DMS 273 (cell line): ENCODE data around the gene UCK1.
"Not testable (repeated sequence)": the region's sequence is repeated elsewhere in the genome, so short reads cannot be mapped to it uniquely, and the experiment has no call there.

Source experiments
- DNase-seq: peaks from one replicate; lab custom pipeline; 2025; ENCODE audit not compliant: unreplicated experiment; lab: John Stamatoyannopoulos, UW

The UCK1 gene

GRCh38 chr9:131523451-131524435 lies 7.3 kb downstream of the UCK1 start:
- DNase-seq, result no peak

DNA sequence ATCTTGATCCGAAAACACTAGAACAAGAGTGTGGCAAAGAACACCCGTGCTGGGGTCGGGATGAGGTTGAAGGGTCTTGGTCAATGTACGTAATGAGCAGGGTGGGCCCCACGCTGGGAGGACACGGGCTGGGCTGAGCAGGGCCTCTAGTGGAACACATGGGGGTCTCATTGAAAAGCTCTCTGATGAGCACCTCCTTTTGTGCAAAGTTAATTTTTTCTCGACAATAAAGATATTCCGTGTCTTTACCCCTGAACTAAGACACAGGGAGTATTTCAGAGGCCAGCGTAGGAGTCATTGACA lies 8.0 kb downstream of the UCK1 start:
- DNase-seq, result no peak

GRCh38 chr9:131522257-131523085 lies 8.6 kb downstream of the UCK1 start:
- no peak for DNase-seq

DNA sequence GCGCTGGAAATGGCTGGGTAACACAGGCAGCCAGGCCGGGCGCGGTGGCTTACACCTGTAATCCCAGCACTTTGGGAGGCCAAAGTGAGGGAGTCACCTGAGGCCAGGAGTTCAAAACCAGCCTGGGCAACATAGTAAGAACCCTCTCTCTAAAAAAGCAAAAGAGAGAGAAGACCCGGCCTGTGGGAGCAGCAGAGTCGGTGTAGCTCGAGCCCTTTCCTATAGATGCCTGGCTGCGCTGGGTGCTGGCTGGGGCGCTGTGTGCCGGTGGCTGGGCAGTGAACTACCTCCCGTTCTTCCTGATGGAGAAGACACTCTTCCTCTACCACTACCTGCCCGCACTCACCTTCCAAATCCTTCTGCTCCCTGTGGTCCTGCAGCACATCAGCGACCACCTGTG lies 9.2 kb downstream of the UCK1 start:
- DNase-seq, result no peak

DNA sequence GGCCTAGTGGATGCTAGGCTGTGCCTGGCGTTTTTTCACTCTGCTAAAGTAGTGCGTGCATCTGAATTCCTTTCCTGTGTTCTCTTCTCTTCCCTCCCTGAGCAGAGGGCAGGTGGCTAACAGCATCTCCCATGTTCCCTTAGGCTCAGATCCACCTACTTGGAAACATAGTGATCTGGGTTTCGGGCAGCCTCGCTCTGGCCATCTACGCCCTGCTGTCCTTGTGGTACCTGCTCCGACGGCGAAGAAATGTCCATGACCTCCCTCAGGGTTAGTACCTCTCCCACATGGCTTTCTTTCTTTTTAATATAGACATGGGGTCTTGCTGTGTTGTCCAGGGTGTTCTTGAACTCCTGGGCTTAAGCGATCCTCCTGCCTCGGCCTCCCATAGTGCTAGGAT lies 9.9 kb downstream of the UCK1 start:
- DNase-seq, result no peak

DNA sequence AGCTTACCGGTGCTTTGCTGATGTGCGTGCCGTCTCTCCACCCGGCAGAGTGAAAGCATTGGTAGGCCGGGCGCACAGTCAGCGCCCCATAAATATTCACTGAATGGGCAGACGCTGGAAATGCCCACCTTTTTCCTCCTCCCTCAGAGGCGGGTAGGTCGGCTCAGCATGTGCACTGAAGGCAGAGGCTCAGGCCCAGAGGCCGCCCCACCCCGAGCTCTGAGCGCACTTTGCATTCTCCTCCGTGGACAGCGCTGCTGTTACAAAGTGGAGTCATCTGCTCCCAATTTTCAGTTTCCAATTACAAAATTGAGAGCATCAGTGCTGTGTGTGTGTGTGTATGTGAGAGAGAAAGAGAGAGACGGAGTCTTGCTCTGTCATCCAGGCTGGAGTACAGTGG lies 10.6 kb downstream of the UCK1 start:
- no peak for DNase-seq

DNA sequence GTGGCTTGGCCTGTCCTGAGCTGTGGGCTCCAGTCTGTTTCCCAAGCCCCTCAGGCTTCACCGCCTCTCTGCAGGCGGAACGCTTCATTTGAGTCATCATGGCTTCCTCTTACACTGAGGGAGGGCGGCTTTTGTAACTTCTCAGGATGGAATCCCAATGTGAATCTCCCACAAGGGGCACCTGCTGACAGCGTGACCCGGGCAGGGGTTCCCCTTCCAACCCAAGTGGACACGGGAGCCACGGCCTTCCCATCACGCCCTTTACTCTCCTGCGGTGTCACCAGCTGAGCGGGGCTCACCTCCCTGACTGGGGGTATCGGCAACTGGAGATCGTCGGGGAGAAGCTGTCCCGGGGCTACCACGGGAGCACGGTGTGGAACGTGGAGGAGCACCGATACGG lies 12.5 kb downstream of the UCK1 start:
- no peak for DNase-seq

DNA sequence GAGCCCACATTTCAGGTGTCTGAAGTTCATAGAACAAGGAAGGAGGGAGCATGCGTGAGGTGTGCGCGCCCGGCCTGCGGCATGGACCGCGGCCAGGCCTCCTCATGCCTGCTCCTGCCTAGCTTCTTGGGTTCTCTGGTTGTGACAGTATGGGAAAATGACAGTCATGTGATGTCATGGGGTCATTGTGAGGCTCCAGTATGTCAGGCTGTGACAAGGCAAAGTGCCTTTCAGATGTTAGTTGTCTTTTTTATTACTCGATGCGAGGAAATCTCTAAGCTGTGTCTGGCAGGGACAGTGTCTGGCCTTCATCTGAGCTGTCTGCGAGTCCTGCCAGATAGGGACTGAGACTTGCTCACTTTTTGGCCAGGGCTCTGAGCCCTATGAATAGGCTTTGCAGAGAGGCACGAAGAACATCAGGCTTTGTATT lies 13.3 kb downstream of the UCK1 start:
- no peak for DNase-seq

- no peak for DNase-seq
Observed at GRCh38 chr9:131516930-131517329, 14.1 kb downstream of the UCK1 start.

DNA sequence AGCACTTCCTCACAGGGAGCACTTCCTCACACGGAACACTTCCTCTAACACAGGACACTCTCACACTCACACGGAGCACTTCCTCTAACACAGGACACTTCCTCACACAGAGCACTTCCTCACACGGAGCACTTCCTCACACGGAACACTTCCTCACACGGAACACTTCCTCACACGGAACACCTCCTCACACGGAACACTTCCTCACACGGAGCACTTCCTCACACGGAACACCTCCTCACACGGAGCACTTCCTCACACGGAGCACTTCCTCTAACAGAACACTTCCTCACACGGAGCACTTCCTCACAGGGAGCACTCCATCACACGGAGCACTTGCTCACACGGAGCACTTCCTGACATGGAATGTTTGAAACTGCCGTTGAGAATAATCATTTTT lies 15.0 kb downstream of the UCK1 start:
- no peak for DNase-seq

GRCh38 chr9:131515559-131516031 lies 15.5 kb downstream of the UCK1 start:
- DNase-seq, result not testable (repeated sequence)

DNA sequence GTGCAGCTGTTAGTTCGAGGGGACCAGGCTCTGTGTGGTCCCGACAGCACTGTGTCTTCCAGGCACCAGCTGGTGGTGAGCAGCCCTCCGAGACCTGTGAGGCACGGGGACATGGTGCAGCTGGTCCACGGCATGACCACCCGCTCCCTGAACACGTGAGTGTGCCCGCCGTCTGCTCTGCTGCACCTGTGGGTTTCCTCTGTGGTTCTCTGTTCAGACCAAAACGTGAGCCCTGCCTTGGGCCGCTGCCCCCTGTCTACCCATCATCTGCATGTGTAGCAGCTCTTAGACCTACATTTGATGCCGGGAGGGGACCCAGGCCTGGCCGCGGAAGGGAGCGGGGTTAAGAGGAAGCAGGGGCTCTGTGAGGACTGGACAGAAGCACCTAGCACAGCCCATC lies 17.9 kb downstream of the UCK1 start:
- no peak for DNase-seq

DNA sequence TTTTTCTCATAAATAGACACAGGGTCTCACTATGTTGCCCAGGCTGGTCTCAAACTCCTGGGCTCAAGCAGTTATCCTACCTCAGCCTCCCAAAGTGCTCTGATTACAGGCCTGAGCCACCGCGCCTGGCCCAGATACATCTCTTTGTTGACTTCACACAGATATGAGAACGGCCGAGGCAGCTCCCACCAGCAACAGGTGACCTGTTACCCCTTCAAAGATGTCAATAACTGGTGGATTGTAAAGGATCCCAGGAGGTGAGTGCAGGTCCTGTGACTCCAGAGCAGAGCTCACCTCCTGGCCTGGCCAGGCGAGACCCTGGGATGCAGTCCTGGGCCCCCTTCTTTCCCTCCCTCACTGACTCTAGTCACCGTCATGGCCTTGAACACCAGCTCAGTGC lies 19.2 kb downstream of the UCK1 start:
- no peak for DNase-seq

DNA sequence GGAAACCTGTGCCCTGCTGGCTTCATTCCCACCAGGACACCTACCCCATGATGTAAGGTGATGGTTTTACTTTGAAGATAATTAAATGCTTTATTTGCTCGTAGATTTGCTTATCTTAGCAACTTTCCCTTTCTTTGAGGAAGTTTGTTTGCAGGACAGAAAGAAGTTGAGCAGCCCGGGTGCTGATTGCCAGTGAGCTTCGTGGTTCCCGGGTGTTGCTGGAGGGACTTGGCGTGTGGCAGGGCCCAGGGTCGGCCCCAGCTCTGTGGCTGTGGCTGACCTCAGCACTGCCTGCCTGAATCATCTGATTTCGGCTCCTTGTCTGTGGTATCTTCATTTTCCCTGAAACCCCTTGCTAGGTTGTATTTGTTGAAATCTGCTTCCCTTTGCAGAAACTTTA lies 19.6 kb downstream of the UCK1 start:
- DNase-seq, result no peak

DNA sequence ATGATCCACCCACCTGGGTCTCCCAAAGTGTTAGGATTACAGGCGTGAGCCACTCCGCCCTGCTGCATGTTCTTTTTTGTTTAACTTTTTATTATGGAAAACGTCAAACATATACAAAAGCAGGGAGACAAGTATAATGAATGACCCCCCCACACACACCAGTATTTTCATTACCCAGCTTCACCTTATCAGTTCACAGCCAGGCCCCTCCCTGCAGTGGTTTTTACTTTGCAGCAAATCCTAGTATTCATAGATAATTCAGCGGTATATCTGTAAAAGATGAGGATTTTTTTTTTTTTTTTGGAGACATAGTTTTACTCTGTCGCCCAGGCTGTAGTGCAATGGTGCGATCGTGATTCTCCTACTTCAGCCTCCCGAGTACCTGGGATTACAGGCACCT lies 26.1 kb downstream of the UCK1 start:
- no peak for DNase-seq

DNA sequence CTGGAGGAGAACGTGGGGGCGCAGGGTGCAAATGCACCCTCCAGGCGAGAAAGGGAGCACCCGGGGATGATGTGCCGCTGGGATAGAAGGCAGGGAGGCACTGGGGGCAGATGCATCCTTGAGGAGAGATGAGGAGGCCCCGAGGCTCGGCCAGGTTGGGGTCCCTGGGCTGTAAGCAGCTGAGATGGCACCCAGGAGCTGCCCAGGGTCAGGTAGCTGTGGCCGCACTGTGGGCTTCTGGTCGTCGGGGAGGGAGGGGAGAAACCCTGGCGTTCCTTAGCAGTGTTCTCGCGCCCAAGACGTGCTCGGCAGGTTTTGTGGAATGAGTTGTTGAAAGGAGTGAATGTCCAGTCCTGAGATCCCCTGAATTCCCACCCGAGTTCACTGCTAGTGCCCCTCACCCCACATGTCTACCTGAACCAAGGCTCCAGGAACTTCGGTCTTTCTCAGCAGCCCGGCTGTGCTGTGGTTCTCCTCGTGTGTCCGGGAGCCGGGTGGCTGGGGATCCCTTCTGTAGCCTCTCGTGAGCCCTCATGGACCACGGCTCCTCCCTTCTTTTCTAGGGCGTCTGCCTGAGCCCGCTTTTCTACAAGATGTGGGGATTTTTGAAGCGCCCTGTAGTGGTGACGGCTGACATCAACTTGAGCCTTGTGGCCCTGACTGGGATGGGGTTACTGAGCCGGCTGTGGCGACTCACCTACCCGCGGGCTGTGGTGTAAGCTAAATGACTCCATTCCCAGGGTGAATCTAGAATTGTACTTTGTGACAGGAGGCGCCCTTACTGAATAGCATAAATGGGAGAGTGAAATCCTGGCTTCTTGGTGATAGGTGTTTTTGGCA lies 27.2 kb downstream of the UCK1 start:
- DNase-seq, result peak; percentile 35

DNA sequence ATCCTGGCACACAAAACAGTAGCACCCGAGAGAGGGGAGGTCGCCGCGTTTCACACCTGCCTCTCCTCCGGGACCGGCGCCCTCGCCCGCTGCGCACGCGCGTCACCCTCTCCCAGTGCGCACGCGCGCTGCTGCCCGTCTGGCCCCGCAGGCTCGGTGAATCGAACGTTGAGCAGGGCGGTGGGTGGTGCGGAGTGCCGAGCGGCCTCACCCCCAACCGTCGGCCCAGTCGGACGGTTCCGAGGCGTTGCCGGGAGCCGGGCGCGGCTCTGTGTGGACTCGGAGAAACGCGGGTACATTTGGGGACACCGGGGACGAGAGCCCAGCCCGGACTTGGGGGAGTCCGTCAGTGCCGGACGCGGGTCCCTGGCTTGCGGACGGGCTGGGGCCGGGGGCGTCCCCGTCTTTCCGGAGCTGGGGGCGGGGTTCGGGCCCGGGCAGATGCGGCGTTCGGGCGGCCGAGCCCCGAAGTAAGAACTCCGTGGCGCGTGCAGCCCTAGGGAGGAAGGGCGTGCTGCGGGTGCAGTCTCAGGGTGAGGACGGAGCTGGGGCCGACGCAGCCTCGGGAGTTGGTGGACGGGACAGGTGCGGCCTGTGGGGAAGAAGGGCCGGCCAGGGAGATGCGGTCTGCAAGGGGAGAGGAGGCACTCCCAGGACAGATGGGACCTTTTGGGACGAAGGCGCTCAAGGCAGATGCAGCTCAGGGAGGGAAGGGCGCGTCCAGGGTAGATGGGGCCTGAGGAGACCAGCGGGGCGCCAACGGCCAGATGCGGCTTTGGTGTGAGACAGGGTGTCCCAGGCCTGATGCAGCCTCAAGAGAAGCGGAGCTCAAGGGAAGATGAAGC lies 28.1 kb downstream of the UCK1 start, which contains the start of gene POMT1:
POMT1 (plus strand) TSS at position 138 of the 845 bp plus-strand sequence. CDS start 1,301 bp downstream, outside the sequence.
- DNase-seq, result peak; percentile 95

- DNase-seq, result peak; percentile 55
Observed at GRCh38 chr9:131500939-131501541, 30.0 kb downstream of the UCK1 start.

DNA sequence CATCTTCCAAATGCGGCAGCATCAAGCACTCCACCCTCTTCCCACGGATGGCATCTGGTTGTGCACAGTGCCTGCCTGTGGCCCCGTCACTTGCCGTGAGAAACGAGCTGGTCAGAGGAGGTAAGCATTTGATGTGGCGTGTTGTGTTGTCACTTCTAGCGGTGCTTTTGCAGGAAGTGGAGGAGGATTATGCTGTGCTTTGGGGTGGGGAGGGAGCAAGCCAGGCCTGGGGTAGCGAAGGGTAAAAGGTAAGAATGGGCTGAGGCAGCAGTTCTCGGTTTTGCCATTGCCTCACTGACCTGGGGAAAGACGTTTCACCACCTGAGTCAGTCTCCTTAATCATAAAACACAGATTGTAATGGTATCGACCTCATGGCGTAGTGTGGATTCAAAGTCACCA lies 30.7 kb downstream of the UCK1 start:
- DNase-seq, result no peak
